Lower leg skin (tissue), 3 donors: ENCODE results near the gene TTYH3.
"Not testable (repeated sequence)": the region's sequence is repeated elsewhere in the genome, so short reads cannot be mapped to it uniquely, and the experiment has no call there.

ENCODE experiments used
- CTCF ChIP-seq, 3 donors: fragments of 450-650 bp; IDR thresholded peaks; one replicate each; pipeline ENCODE4 v1.5.1; 2016; ENCODE audit warnings: antibody characterized with exemption in 3 of 3, mild to moderate bottlenecking in 3 of 3, moderate library complexity in 2 of 3
- POLR2A ChIP-seq, 2 donors: fragments of 450-650 bp; IDR thresholded peaks; one replicate each; pipeline ENCODE4 v1.6.1; 2016 to 2017; ENCODE audit warnings: antibody characterized with exemption in 2 of 2, mild to moderate bottlenecking in 1 of 2, moderate library complexity in 1 of 2

- TF ChIP-seq POLR2A, CTCF (IDR thresholded peaks at IDR 0.05): not testable (repeated sequence)
Observed at GRCh38 chr7:2691932-2692439, 60.2 kb downstream of the TTYH3 start.
